Esophagus muscularis mucosa (tissue), 4 donors: Measurements from ENCODE around the gene MUC4. TPM values are rescaled to one million over a fixed set of nuclear protein-coding genes. Genes with fewer than 3 reads are reported as not detected.
A peak's percentile ranks its signal among the peaks of the same experiment; 100 is the strongest.

Experiments
- DNase-seq: peaks from one replicate; pipeline ENCODE4 v3.0.0-alpha.2; 2017; ENCODE audit errors: extremely low spot score
- H3K27ac ChIP-seq, 4 donors: fragments of 200-600 bp; sonication (generic); replicated peaks in 1 of 4; 1 replicate in 3 of 4; 2 replicates in 1 of 4; pipeline ENCODE4 v1.5.1; 2016 to 2019; ENCODE audit warnings: mild to moderate bottlenecking in 1 of 4
- H3K27me3 ChIP-seq, 4 donors: fragments of 200-600 bp; sonication (generic); one replicate each; pipeline versions ENCODE4 v1.5.1 to v1.6.0; 2016 to 2019
- H3K36me3 ChIP-seq, 4 donors: fragments of 200-600 bp; sonication (generic); one replicate each; pipeline ENCODE4 v1.5.1; 2016 to 2019
- H3K4me1 ChIP-seq, 4 donors: fragments of 200-600 bp; sonication (generic); one replicate each; pipeline ENCODE4 v1.5.1; 2016 to 2019
- H3K4me3 ChIP-seq, 4 donors: fragments of 200-600 bp; sonication (generic); 1 replicate in 2 of 4; 2 replicates in 2 of 4; pipeline ENCODE4 v1.5.1; 2016 to 2019; ENCODE audit warnings: mild to moderate bottlenecking in 4 of 4, moderate library complexity in 1 of 4
- H3K9me3 ChIP-seq, 4 donors: fragments of 200-600 bp; sonication (generic); 1 replicate in 3 of 4; 2 replicates in 1 of 4; pipeline ENCODE4 v1.5.1; 2016 to 2019
- CTCF ChIP-seq, 3 experiments: fragments of 200-600 bp in 2 of 3; fragments of 450-650 bp in 1 of 3; sonication (generic) in 2 of 3; IDR thresholded peaks; one replicate each; pipeline ENCODE4 v1.5.1; 2017 to 2019; ENCODE audit warnings: antibody characterized with exemption in 3 of 3, mild to moderate bottlenecking in 2 of 3, moderate library complexity in 1 of 3
- EP300 ChIP-seq: sonication (generic); formaldehyde crosslinking; IDR thresholded peaks from one replicate; pipeline ENCODE4 v1.6.1; 2017; ENCODE audit warnings: antibody characterized with exemption
- POLR2A ChIP-seq: fragments of 450-650 bp; IDR thresholded peaks from one replicate; pipeline ENCODE4 v1.6.1; 2017; ENCODE audit warnings: antibody characterized with exemption, moderate library complexity, mild to moderate bottlenecking, low read depth
- POLR2AphosphoS5 ChIP-seq, 2 donors: sonication (generic); formaldehyde crosslinking; IDR thresholded peaks; one replicate each; pipeline ENCODE4 v1.6.1; 2017; ENCODE audit warnings: antibody characterized with exemption in 2 of 2
- whole genome bisulfite sequencing: methylation state at CpG from one replicate; pipeline ENCODE4 v1.1.5; 2018; 5-methylcytosine and 5-hydroxymethylcytosine counted together
- intact Hi-C: fragments of 100-400 bp; cut with DNase I; formaldehyde crosslinking; loops from one replicate; pipeline ENCODE4 v1.15.1; 2023
- total RNA-seq, 4 donors: library from RNA; depleted of rRNA; stranded (reverse); fragments of >200 nt; gene quantifications; one replicate each; pipeline versions ENCODE4 v1.1.0 to v1.2.1, GENCODE V29; 2016

MUC4 gene
- under 1 TPM in 3 of 4 donors, not detected in 1; 0.19 to 0.63 (median 0.42) TPM for total RNA-seq

DNA sequence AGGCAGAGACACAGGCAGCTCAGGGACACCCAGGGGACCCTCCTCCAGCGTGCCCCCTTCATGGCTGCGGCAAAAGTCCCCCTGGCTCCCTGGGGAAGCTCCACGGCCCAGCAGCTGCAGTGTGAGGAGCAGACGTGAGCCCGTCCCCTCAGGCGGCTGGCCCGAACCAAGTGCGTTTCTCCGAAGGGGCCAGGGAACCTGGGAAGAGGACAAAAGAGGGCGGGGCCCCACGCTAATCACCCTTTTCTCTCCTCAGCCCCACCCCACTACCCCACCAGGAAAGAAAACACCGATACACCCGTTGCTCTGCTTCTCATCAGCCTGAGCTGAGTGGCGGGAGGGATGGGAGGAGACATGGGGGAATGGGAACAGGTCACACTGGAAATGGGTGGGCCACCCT, at the start of gene MUC4:
Gene MUC4 (minus strand): TSS at position 174 of the 400 bp plus-strand sequence. CDS start 112 bp downstream, at position 62.
- Histone ChIP-seq H3K27me3 (peaks cover 0 to 42% (median 0%) of the 10 kb centered on the region in 4 donors), H3K36me3 (no peaks in the 10 kb centered on the region), H3K27ac (no peak within 1 kb of the TSS), H3K9me3 (no peaks in the 10 kb centered on the region), H3K4me3 (no peak within 1 kb of the TSS), H3K4me1 (no peaks in the 10 kb centered on the region)
- WGBS, result 32% methylated on average over 14 of the region's 14 CpGs
- no peak for DNase-seq
- intact Hi-C loops, result no loop called here
- TF ChIP-seq EP300 (no peak), POLR2AphosphoS5 (IDR thresholded peaks at IDR 0.05) (no peak), CTCF (IDR thresholded peaks at IDR 0.05) (no peak), POLR2A (no peak)

DNA sequence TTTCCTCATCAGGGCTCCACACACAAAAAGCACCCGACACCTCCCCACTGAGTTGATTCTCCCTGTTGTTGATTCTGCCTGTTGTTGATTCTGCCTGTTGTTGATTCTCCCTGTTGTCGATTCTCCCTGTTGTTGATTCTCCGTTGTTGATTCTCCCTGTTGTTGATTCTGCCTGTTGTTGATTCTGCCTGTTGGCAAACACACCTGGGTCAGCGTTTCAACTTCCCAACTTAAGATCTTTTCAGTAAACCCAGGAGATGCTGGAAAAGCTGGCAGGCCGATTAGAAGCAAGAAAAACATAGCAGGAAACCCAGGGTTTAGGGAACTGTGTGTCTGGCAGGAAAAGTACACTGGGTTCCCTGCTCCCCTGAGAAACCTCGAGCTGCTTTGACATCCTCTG, 48.7 kb upstream of the MUC4 start:
- intact Hi-C loops, result no loop called here
- H3K27ac ChIP-seq, result no peak overlapping the region
- no peaks in the 10 kb centered on the region for H3K9me3 ChIP-seq
- H3K4me3 ChIP-seq, result no peak overlapping the region
- peaks cover 10 to 27% (median 25%) of the 10 kb centered on the region in 4 donors for H3K4me1 ChIP-seq
- 67% methylated on average over 6 of the region's 6 CpGs for WGBS
- TF ChIP-seq EP300 (no peak), POLR2AphosphoS5 (IDR thresholded peaks at IDR 0.05) (no peak)
- DNase-seq, result no peak
- peaks cover 0 to 9% (median 4%) of the 10 kb centered on the region in 4 donors for H3K36me3 ChIP-seq
- H3K27me3 ChIP-seq, result no peaks in the 10 kb centered on the region

DNA sequence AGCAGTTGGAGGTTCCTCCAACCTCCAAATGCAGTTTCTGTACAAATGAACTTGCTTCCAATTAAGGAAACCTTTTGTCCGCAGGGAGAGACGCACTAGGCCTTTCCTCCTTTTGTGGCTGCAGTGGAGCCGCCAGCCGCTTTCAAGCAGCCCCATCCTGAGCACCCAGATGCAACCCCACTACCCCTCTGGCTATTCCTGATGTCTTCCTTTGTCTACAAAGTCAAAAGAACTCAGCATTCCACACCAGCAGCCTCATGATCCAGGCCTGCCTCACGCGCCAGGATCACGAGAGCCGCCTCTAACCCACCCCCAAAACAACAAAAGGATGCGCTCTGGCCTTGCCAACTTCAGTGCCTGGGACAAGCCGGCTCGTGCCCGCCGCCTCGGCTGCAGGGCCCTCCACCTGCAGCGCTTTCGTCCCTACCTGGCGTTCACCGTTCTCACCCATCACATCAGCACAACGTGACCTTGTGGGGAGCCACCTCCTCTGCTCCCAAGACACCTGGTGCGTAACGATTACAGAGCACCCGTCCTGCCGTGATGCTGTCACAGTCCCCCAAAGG, 48.2 kb upstream of the MUC4 start:
- WGBS, result 86% methylated on average over 23 of the region's 23 CpGs
- DNase-seq, result no peak
- H3K36me3 ChIP-seq, result peaks cover 0 to 7% (median 3%) of the 10 kb centered on the region in 4 donors
- H3K4me1 ChIP-seq, result peaks cover 10 to 27% (median 25%) of the 10 kb centered on the region in 4 donors
- H3K27me3 ChIP-seq, result no peaks in the 10 kb centered on the region
- TF ChIP-seq POLR2AphosphoS5 (IDR thresholded peaks at IDR 0.05), result no peak
- no peak for TF ChIP-seq EP300
- no peak for TF ChIP-seq CTCF (IDR thresholded peaks at IDR 0.05)
- no peak for TF ChIP-seq POLR2A
- H3K9me3 ChIP-seq, result no peaks in the 10 kb centered on the region
- H3K4me3 ChIP-seq, result peak overlapping the region in 2 of 4 donors; percentile 22 to 31
- intact Hi-C loops, result loop anchor here (2.0 kb wide), 1 partner anchor 55 kb away; no protein-coding TSS in a partner anchor
- peak overlapping the region in 1 of 4 donors; percentile 30 for H3K27ac ChIP-seq

- DNase-seq, result peak; percentile 96
- Histone ChIP-seq H3K4me1 (peaks cover 10 to 27% (median 25%) of the 10 kb centered on the region in 4 donors), H3K4me3 (peak overlapping the region in 2 of 4 donors; percentile 22 to 31), H3K36me3 (peaks cover 0 to 7% (median 3%) of the 10 kb centered on the region in 4 donors), H3K9me3 (no peaks in the 10 kb centered on the region), H3K27ac (peak overlapping the region in 1 of 4 donors; percentile 30), H3K27me3 (no peaks in the 10 kb centered on the region)
- TF ChIP-seq CTCF (IDR thresholded peaks at IDR 0.05) (peak; percentile 94 to 100 (median 99)), POLR2A (no peak)
- 21% methylated on average over 20 of the region's 21 CpGs for WGBS
- intact Hi-C loops, result loop anchor here (2.0 kb wide), 1 partner anchor 56 kb away; no protein-coding TSS in a partner anchor
Measured at GRCh38 chr3:195859061-195859845, 47.5 kb upstream of the MUC4 start.

DNA sequence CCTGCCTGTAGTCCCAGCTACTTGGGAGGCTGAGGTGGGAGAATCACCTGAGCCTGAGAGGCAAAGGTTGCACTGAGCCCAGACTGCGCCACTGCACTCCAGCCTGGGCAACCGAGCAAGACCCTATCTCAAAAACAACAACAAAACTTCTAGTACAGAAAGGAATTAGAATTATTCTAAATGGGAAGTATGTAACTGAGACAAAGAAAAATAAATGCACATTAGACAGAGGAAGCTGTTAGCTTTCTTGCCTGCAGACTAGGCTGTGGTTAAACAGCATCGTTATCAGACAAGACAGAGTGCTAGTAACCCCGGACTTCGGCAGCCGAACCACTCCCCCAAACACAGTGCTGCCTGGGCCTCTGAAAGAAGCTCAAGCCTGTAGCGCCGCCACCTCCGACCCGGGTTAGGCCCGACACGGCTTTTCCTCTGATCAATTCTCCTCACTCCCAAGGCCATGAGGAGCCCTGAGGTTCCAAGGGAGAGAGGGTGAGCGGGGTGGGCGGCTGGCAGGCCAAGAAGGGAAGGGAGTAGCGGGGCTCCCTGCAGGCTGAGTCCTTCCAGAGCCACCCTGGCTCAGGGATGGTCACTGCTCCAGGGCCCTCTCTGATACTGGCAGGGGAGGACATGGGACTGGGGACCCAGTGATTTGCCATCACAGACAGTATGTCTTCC, 44.8 kb upstream of the MUC4 start:
- Histone ChIP-seq H3K4me1 (peaks cover 0 to 11% (median 10%) of the 10 kb centered on the region in 4 donors), H3K9me3 (no peaks in the 10 kb centered on the region), H3K4me3 (no peak overlapping the region), H3K36me3 (no peaks in the 10 kb centered on the region), H3K27ac (no peak overlapping the region), H3K27me3 (no peaks in the 10 kb centered on the region)
- DNase-seq, result no peak
- TF ChIP-seq EP300 (no peak), CTCF (IDR thresholded peaks at IDR 0.05) (no peak), POLR2AphosphoS5 (IDR thresholded peaks at IDR 0.05) (no peak)
- intact Hi-C loops, result no loop called here
- 61% methylated on average over 15 of the region's 15 CpGs for WGBS
